GM06990 (cell line): ENCODE results near the gene MAP2K3.
"Not testable (repeated sequence)": the region's sequence is repeated elsewhere in the genome, so short reads cannot be mapped to it uniquely, and the experiment has no call there.

Source experiments
- DNase-seq: peaks from one replicate; pipeline ENCODE4 v3.0.0-alpha.2; 2011; ENCODE audit not compliant: insufficient read length; ENCODE audit errors: extremely low read depth
- H3K27me3 ChIP-seq: replicated peaks from 2 replicates; pipeline ENCODE4 v1.6.0; 2011; ENCODE audit warnings: low read length; ENCODE audit not compliant: control insufficient read depth, insufficient read depth
- H3K36me3 ChIP-seq: 2 replicates; pipeline ENCODE4 v1.5.1; 2011; ENCODE audit warnings: low read length; ENCODE audit not compliant: control insufficient read depth, insufficient read depth
- H3K4me3 ChIP-seq: replicated peaks from 2 replicates; pipeline ENCODE4 v1.5.1; 2011; ENCODE audit warnings: low read depth, mild to moderate bottlenecking, control low read depth, low read length
- CTCF ChIP-seq: IDR thresholded peaks from 2 replicates; pipeline ENCODE4 v1.5.1; 2011; ENCODE audit warnings: low read length, control low read depth, mild to moderate bottlenecking, inconsistent platforms; ENCODE audit not compliant: insufficient read depth, poor library complexity, severe bottlenecking

MAP2K3 gene

GRCh38 chr17:21313320-21313719 lies 28.8 kb downstream of the MAP2K3 start:
- peaks cover 7% of the 10 kb centered on the region; the same call in 1 of the 2 replicates for H3K36me3 ChIP-seq
- DNase-seq = no peak
- no peak overlapping the region for H3K4me3 ChIP-seq
- no peak for TF ChIP-seq CTCF
- H3K27me3 ChIP-seq = no peaks in the 10 kb centered on the region

GRCh38 chr17:21313761-21314160 lies 29.2 kb downstream of the MAP2K3 start:
- not testable (repeated sequence) for H3K36me3 ChIP-seq, DNase-seq, H3K27me3 ChIP-seq, H3K4me3 ChIP-seq

GRCh38 chr17:21314261-21314664 lies 29.8 kb downstream of the MAP2K3 start:
- not testable (repeated sequence) for H3K4me3 ChIP-seq, DNase-seq, H3K36me3 ChIP-seq, H3K27me3 ChIP-seq

- not testable (repeated sequence) for DNase-seq, H3K27me3 ChIP-seq, H3K4me3 ChIP-seq, H3K36me3 ChIP-seq
These were observed 30.2 kb downstream of the MAP2K3 start for GRCh38 chr17:21314701-21315111.

- DNase-seq, H3K36me3 ChIP-seq: not testable (repeated sequence)
These were observed 30.9 kb downstream of the MAP2K3 start for GRCh38 chr17:21315246-21316000.

GRCh38 chr17:21316212-21316886 lies 31.8 kb downstream of the MAP2K3 start:
- H3K36me3 ChIP-seq, H3K27me3 ChIP-seq, H3K4me3 ChIP-seq, DNase-seq: not testable (repeated sequence)

More at GRCh38 chr17:21315246-21316000, 30.9 kb downstream of the MAP2K3 start:
- not testable (repeated sequence) for H3K27me3 ChIP-seq, H3K4me3 ChIP-seq

GRCh38 chr17:21316887-21317500 lies 32.5 kb downstream of the MAP2K3 start:
- not testable (repeated sequence) for H3K27me3 ChIP-seq, H3K4me3 ChIP-seq, DNase-seq, H3K36me3 ChIP-seq

GRCh38 chr17:21317821-21318220 lies 33.3 kb downstream of the MAP2K3 start:
- not testable (repeated sequence) for H3K36me3 ChIP-seq, DNase-seq, H3K27me3 ChIP-seq, H3K4me3 ChIP-seq

GRCh38 chr17:21318439-21318838 lies 33.9 kb downstream of the MAP2K3 start:
- DNase-seq = no peak
- no peaks in the 10 kb centered on the region for H3K27me3 ChIP-seq
- no peaks in the 10 kb centered on the region; the same call in 1 of the 2 replicates for H3K36me3 ChIP-seq
- H3K4me3 ChIP-seq = no peak overlapping the region
- no peak for TF ChIP-seq CTCF

- not testable (repeated sequence) for H3K36me3 ChIP-seq, DNase-seq, H3K4me3 ChIP-seq, H3K27me3 ChIP-seq
These were observed 34.3 kb downstream of the MAP2K3 start for GRCh38 chr17:21318856-21319255.

- DNase-seq = not testable (repeated sequence)
These were observed 34.7 kb downstream of the MAP2K3 start for GRCh38 chr17:21319256-21319655.

More at GRCh38 chr17:21319256-21319655, 34.7 kb downstream of the MAP2K3 start:
- not testable (repeated sequence) for H3K4me3 ChIP-seq, H3K27me3 ChIP-seq, H3K36me3 ChIP-seq
